Measurements from ENCODE around the gene EPHB1. TPM values are rescaled to one million over a fixed set of nuclear protein-coding genes. Genes with fewer than 3 reads are reported as not detected.
"Not testable (repeated sequence)": the region's sequence is repeated elsewhere in the genome, so short reads cannot be mapped to it uniquely, and the experiment has no call there.

EPHB1 gene
- total RNA-seq, 4 donors from 2014 or later, result 2.6 to 5.3 (median 3.1) TPM; not detected in 1

- intact Hi-C loops (cut with DNase I; ENCODE audit: low total_unique reads), result no loop called here
- Histone ChIP-seq H3K9me3 (no peaks in the 10 kb centered on the region), H3K27ac (no peak overlapping the region), H3K36me3 (no peaks in the 10 kb centered on the region), H3K4me3 (no peak overlapping the region), H3K27me3 (no peaks in the 10 kb centered on the region), H3K4me1 (no peaks in the 10 kb centered on the region)
- DNase-seq, result no peak
- TF ChIP-seq POLR2A (IDR thresholded peaks at IDR 0.05) (no peak), CTCF (IDR thresholded peaks at IDR 0.05) (no peak)
Measured at GRCh38 chr3:135055449-135055848, 260.4 kb downstream of the EPHB1 start.

GRCh38 chr3:135056084-135056730, 261.1 kb downstream of the EPHB1 start:
- Histone ChIP-seq H3K27me3 (no peaks in the 10 kb centered on the region), H3K27ac (no peak overlapping the region), H3K9me3 (no peaks in the 10 kb centered on the region), H3K4me3 (no peak overlapping the region), H3K36me3 (no peaks in the 10 kb centered on the region), H3K4me1 (no peaks in the 10 kb centered on the region)
- DNase-seq, result no peak
- no peak for TF ChIP-seq CTCF (IDR thresholded peaks at IDR 0.05)
- TF ChIP-seq POLR2A (IDR thresholded peaks at IDR 0.05), result no peak
- intact Hi-C loops (cut with DNase I; ENCODE audit: low total_unique reads), result no loop called here

GRCh38 chr3:135056733-135057310, 261.8 kb downstream of the EPHB1 start:
- no peaks in the 10 kb centered on the region for H3K9me3 ChIP-seq
- H3K36me3 ChIP-seq, result no peaks in the 10 kb centered on the region
- no peak for TF ChIP-seq CTCF (IDR thresholded peaks at IDR 0.05)
- TF ChIP-seq POLR2A (IDR thresholded peaks at IDR 0.05), result no peak
- H3K4me3 ChIP-seq, result no peak overlapping the region
- intact Hi-C loops (cut with DNase I; ENCODE audit: low total_unique reads), result no loop called here
- DNase-seq, result no peak
- H3K27me3 ChIP-seq, result no peaks in the 10 kb centered on the region
- H3K4me1 ChIP-seq, result no peaks in the 10 kb centered on the region
- H3K27ac ChIP-seq, result no peak overlapping the region

GRCh38 chr3:135057996-135058395, 262.9 kb downstream of the EPHB1 start:
- H3K27ac ChIP-seq, result no peak overlapping the region
- no peaks in the 10 kb centered on the region for H3K27me3 ChIP-seq
- intact Hi-C loops (cut with DNase I; ENCODE audit: low total_unique reads), result no loop called here
- no peaks in the 10 kb centered on the region for H3K4me1 ChIP-seq
- TF ChIP-seq POLR2A (IDR thresholded peaks at IDR 0.05) (no peak), CTCF (IDR thresholded peaks at IDR 0.05) (no peak)
- H3K4me3 ChIP-seq, result no peak overlapping the region
- no peak for DNase-seq
- H3K9me3 ChIP-seq, result peaks cover 0 to 4% of the 10 kb centered on the region in 2 donors
- no peaks in the 10 kb centered on the region for H3K36me3 ChIP-seq

GRCh38 chr3:135059580-135059979, 264.5 kb downstream of the EPHB1 start:
- H3K27ac ChIP-seq, result no peak overlapping the region
- H3K27me3 ChIP-seq, result no peaks in the 10 kb centered on the region
- H3K9me3 ChIP-seq, result peaks cover 0 to 5% of the 10 kb centered on the region in 2 donors
- no peak for TF ChIP-seq CTCF (IDR thresholded peaks at IDR 0.05)
- TF ChIP-seq POLR2A (IDR thresholded peaks at IDR 0.05), result no peak
- no peaks in the 10 kb centered on the region for H3K36me3 ChIP-seq
- no peak overlapping the region for H3K4me3 ChIP-seq
- DNase-seq, result no peak
- intact Hi-C loops (cut with DNase I; ENCODE audit: low total_unique reads), result no loop called here
- H3K4me1 ChIP-seq, result no peaks in the 10 kb centered on the region

- intact Hi-C loops (cut with DNase I; ENCODE audit: low total_unique reads); H3K27ac ChIP-seq; H3K4me3 ChIP-seq; H3K36me3 ChIP-seq; H3K27me3 ChIP-seq; DNase-seq; H3K4me1 ChIP-seq; H3K9me3 ChIP-seq: not testable (repeated sequence)
Measured at GRCh38 chr3:135066844-135067727, 272.0 kb downstream of the EPHB1 start.

Data from uterus (tissue), 4 donors.